ENCODE results near the gene RBM39.
"Not testable (repeated sequence)": the region's sequence is repeated elsewhere in the genome, so short reads cannot be mapped to it uniquely, and the experiment has no call there.

RBM39 gene

DNA sequence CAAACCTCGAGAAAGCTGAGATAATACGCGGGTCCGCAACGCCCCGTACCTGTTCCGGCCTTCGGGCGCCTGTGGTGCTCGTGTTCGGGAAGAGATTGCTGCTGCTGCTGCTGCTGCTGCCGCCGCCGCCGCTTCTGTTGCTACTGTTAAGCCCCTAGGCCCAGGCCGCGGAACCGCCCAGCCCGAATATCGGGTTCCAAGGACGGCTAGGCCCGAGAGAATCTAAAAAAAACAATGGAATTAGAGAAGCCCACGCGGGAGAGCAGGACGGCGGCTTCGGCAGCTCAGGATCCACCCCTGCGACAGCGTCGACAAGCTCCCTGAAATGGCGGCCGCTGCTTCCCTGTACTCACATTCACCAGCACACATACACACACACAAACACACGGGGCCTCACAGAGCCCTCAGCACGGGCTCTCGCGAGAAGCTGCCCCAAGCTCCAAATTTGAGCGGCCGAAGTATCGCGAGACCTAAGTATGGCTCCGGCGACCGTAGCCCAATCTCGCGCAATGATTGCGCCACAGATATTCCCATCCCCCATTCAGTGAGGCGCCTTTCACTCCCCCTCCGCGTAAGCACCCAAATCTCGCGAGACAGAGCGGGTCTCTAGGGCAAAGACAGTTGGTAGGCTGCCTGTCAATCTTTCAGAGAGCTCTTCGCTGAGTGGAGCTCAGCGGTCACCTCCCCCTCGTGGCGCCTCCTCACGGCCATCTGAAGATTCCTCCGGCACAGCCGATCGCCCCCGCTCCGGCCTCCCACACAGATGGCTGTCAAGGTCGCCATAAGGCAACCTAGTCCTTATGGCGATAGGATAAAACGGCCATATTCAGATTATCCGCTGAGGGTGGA is at the start of gene RBM39:
Gene RBM39 (minus strand): TSS at position 369 of the 849 bp plus-strand sequence. CDS start 1,386 bp downstream, outside the sequence.
- DNase-seq, result peak; percentile 97 to 100

GRCh38 chr20:35791821-35792220 is 49.8 kb upstream of the RBM39 start:
- peak; percentile 3 to 31 for DNase-seq

DNA sequence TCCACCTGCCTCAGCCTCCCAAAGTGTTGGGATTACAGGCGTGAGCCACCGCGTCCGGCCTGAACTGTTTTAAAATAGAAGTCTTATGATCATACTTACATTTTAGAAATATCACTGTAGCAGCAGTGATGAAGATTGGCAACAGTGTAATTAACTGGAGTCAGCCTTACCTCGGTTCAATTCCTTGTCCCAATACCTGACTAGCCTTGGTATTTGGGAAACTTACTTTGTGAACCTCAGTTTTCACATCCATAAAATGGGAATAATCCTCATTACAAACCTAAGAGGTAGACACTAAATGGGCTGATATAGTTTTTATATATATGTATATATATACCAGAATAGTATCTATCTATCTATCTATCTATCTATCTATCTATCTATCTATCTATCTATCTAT is 49.0 kb upstream of the RBM39 start:
- DNase-seq, result no peak

DNA sequence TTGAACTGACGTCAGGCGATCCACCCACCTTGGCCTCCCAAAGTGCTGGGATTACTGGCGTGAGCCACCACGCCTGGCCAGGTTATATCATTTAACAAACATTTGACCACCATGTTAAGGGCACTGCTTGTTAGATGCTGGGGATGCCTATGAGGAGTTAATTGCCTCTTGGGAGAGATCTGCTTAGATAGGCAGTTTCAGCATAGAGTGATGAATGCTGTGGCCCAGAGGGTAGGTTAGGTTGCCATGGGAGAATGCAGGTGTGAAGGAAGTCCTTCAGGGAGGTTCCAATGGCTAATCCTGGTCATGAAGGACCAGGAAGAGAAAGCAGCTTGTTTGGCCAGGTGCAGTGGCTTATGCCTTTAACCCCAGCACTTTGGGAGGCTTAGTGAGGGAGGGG is 46.7 kb upstream of the RBM39 start:
- DNase-seq, result no peak

DNA sequence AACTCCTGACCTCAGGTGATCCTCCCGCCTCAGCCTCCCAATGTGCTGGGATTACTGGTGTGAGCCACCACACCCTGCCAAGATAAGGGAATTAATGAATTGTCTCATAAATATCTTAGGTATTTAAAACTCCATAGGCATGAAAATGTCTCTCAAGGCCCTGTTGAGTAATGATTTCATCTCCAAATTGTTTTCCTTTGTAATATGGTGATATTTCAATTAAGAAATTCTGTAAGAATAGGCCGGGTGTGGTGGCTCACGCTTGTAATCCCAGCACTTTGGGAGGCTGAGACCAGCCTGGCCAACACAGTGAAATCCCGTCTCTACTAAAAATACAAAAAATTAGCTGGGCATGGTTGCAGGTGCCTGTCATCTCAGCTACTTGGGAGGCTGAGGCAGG is 43.5 kb upstream of the RBM39 start:
- DNase-seq, result not testable (repeated sequence)

GRCh38 chr20:35783811-35784210 is 41.8 kb upstream of the RBM39 start:
- DNase-seq, result not testable (repeated sequence)

- no peak for DNase-seq
These were observed 34.5 kb upstream of the RBM39 start for GRCh38 chr20:35776513-35777101.

DNA sequence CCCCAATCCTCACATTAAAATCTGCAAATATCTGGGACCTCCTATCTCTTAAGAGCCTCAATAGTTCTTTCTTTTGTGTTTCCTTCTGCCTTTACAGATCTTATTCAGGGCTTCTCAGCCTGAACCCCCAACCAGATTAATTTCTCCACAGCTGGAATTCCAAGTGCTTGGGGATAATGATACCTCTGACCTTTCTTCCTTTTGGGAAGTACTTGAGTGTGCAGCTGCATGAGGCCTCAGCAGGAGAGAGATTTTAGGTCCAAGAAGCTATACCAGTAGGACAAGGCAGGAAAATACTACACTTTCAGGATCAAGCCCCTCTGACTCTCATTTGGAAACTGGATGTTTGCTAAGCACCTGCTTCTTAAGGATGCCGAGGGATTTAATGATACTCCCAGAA is 32.3 kb upstream of the RBM39 start:
- no peak for DNase-seq

- DNase-seq, result peak; percentile 17 to 42
These were observed 31.2 kb upstream of the RBM39 start for GRCh38 chr20:35773154-35773751.

DNA sequence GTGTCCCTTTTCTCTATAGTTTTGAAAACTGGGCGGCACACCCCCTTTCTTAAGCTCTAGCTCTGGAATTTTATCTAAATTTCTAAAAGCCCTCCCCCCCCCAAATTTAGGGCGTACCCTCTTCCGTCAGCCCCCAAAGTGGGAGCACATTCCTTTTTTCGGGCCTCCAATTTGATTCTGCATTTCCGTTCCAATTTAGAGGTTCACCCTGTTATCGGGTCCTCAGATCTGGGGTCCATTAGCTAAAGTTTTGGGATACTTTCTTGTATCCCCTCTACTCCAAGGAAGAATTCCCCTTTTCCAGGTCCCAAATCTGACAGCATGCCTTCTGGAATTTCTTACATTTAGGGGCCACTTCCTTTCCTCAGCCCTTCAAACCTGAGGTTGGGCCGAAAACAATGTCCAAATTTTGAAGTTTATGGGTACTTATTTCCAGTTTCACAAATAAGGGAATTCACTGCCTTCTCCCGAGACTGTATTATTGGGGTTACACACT is 30.6 kb upstream of the RBM39 start:
- DNase-seq, result no peak

- DNase-seq, result peak; percentile 87 to 95
These were observed 29.9 kb upstream of the RBM39 start, which contains the start of gene PHF20 for GRCh38 chr20:35771689-35772562. Gene PHF20, plus strand, starts transcription at chr20:35772015. Its CDS starts 29,508 bp downstream, at chr20:35801523.

GRCh38 chr20:35771367-35771688 is 29.3 kb upstream of the RBM39 start:
- DNase-seq, result no peak

DNA sequence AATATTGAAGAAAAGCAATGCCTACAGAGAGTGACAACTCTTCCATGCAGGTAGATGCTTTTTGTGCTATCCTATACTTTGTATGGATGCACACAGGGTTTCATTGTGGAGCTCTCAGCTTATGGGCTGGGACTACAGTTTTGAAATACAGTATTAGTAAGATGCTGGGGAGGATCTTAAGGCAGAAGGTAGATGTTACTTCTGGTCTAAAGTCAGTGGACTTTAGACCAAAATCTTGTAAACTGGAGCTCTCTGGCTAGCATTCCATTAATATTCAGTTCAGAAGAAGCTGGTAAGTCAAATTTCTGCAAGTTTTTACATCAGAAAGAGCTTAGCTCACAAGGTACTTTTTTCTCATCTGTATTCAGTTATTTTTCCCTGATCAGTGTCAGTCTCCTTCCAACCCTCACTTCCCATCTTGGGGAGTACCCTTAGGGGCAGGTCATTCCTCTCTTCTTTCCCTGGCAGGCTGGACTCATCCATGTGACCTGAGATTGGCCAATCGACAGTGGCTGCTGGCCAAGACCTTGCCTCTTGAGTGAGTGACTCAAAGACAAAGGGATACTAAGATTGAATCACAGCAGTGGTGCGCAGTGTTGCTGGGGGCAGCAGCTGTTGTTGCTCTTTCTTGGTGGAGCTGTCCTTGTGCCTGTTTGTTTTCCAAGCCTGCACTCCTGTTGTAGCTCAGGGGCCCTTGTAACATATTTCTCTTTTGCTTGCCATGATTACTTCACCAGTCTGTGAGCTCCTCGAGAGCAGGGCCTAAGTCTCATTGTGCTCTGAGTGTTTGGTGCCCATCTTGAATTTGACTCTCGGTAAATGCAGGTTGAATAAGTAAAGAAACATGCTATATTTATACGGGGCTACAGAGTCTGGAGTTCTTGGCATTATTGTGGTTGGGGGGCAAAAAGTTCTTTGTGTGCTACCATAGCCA is 26.9 kb upstream of the RBM39 start:
- DNase-seq, result peak in 1 of 2 donors; percentile 65

GRCh38 chr20:35767683-35768481 is 25.8 kb upstream of the RBM39 start:
- peak; percentile 20 to 90 for DNase-seq

- no peak for DNase-seq
These were observed 24.8 kb upstream of the RBM39 start for GRCh38 chr20:35766843-35767242.

DNA sequence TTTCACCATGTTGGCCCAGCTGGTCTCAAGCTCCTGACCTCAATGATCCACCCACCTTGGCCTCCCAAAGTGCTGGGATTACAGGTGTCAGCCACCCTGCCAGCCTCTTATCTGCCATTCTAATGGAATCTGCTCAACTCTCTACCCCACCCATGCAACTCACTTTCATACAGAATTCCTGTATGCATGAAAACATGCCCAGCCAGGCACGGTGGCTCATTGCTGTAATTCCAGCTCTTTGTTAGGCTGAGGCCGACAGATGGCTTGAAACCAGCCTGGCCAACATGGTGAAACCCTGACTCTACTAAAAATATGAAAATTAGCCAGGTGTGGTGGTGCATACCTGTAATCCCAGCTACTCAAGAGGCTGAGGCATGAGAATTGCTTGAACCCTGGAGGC is 22.9 kb upstream of the RBM39 start:
- not testable (repeated sequence) for DNase-seq

DNA sequence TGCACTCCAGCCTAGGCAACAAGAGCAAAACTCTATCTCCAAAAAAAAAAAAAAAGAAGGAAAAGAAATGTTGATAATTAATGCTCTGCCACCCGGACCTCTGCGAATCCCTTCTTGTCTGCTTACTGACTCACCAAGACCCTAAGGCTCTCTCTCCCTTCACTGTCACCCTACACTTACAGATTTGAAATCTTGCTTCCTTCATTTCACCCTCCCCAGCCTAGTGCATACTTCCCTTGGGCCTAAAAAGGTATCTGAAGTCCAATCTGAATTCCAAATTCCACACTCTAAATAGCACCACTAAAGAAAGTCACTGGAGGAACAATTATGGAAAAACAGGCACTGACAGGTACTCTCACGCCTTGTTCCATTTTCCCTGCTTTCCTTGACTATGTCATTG is 20.4 kb upstream of the RBM39 start:
- DNase-seq, result no peak

GRCh38 chr20:35761548-35761947 is 19.5 kb upstream of the RBM39 start:
- not testable (repeated sequence) for DNase-seq

DNA sequence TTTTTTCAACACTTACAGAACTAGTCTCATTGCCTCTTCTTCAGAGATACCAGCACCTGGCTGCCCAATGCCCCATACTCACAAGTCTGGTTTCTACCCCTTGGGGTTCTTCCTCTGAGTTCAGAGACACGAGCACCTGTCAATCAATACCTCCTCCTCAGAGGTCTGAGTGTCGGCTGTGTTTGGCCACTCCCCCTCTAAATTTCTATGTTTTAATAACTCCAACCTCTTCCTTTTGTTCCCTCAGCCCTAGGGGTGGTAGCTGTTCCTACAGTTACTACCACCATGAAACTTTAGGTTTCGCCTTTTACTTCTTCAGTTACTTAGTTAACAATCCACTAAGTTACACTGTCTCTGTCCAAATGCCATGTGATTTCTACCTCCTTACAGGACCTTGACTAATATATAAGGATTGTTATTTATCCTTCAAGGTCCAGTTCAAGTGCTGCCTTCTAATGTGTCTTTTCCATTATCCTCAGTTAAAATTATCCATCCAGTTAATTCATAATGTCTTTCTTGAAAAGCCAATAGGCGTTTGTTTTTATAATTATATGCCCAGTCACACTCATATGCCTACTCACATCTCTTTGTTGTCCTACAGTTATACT is 15.1 kb upstream of the RBM39 start:
- DNase-seq, result no peak

DNA sequence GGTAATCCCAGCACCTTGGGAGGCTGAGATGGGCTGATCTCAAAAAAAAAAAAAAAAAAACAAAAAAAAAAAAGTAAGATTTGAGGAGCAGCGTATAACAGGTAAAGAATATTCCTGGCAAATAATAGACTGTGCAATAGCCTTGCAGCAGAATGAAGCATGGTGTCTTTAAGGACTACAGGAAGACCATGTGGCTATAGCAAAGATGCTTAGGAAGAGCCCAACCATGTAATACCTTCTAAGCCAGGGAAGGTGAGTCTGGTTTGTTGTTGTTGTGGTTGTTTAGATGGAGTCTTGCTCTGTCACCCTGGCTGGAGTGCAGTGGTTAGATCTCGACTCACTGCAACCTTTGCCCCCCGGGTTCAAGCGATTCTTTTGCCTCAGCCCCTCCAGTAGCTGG is 14.3 kb upstream of the RBM39 start:
- DNase-seq, result no peak
